ENCODE measurements around the gene PACSIN1.

PACSIN1 gene, protein sequence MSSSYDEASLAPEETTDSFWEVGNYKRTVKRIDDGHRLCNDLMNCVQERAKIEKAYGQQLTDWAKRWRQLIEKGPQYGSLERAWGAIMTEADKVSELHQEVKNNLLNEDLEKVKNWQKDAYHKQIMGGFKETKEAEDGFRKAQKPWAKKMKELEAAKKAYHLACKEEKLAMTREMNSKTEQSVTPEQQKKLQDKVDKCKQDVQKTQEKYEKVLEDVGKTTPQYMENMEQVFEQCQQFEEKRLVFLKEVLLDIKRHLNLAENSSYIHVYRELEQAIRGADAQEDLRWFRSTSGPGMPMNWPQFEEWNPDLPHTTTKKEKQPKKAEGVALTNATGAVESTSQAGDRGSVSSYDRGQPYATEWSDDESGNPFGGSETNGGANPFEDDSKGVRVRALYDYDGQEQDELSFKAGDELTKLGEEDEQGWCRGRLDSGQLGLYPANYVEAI

DNA sequence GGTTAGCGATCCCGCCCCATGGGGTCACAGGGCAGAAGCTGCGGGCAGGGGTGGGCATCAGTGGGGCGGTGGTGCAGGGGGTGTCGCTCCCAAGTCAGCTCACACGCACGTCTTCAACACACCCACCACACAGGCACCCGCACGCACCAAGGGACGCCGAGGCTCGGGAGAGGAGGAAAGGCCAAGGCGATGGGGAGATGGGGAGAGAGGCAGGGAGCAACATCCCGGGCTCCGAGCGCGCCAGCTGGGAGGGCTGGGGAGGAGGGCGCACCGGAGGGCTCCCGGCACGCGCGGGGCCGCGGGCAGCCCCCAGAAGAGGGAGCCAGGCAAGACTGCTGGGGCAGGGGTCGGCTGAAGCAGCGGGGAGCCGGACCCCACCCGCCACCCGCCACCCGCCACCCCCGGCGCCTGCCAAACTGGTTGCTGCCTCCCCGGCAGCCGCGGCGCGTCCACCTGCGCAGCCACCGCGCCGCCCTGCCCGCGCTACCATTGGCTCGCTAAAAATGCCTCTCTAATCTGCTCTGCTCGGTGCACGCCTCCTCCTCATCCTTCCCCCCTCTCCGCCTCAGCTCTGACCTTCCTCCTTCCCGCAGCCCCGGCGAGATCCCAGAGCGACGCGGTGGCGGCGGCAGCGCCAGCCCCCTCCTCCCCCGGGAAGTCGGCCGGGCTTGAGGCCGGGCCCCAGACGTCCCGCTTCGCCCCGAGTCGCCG lies at the start of gene PACSIN1:
TSS of gene PACSIN1 (plus strand) at position 546 of the 711 bp plus-strand sequence. CDS start 60,230 bp downstream, outside the sequence.
- DNase-seq (ENCODE audit: low spot score), result peak; percentile 87

DNA sequence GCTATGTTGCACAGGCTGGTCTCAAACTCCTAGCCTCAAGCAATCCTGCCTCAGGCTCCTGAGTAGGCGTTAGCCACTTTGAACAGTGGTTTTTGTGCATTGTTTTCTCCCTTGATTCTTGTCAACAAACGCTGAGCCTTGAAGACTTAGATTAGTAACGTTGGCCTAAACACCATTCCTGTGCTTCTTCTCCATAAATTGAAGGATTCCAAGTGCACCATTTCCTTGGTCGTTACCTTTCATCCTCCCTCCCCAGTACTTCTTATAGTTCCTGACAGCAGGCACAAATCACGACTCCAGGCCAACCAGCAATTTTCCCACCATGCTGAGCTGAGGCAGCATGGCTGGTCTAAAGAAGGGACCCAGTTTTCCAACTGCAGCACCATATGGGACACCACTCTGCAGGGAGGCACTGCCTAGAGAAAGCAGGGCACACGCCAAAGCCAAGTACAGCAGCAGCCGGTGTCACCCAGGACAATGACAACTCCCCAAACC lies 49.0 kb upstream of the PACSIN1 start:
- peak; percentile 77 for DNase-seq (ENCODE audit: low spot score)

DNA sequence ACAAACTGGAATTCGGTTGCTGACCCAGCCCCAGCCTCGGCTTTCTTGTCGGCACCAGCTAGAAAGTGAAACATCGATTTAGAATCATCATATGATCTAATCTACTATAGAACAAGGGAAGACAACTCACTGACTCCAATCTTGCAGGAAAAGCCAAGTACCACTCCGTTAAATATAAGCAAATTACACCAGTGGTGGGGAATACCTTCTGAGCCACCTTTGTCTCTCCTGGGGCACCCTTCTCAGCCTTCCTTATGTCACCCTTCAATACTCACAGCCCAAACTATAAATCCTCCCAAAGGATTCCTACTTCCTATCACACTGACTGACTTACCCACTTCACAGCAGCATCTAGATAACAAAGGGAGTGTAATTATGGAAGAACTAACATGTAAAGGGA lies 47.5 kb upstream of the PACSIN1 start:
- DNase-seq (ENCODE audit: low spot score), result peak; percentile 9

DNA sequence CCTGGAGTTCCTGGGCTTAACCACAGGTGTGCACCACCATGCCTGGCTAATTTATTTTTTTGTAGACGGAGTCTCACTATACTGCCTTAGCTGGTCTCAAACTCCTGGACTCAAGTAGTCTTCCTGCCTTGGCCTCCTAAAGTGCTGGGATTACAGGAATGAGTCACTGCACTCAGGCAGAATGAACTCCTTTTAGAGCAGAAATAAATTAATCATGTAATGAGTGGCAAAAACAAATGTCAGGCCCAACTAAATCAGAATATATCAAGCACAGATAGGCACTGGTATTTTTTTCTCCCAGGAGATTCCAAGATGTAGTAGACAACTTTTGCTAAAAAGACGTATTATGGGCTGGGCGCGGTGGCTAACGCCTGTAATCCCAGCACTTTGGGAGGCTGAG lies 42.6 kb upstream of the PACSIN1 start:
- DNase-seq (ENCODE audit: low spot score), result no peak

GRCh38 chr6:34424200-34425131 lies 41.4 kb upstream of the PACSIN1 start:
- DNase-seq (ENCODE audit: low spot score), result no peak

DNA sequence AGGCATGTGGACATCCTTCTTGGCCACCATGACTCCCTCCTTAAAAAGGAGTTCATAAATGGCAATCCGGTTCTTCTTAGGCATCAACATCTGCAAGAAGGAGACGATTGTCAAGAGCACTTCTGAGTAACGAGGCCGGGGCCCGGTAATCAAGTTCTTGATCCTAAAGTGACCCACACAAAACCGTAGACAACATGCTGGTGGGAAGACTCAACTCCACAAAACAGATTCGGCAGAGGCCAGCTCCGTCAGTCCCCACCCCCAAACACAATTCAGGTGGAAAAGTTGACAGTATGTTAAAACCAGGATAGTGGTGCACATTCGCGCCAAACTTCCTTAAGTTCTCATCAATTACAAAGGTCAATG lies 40.8 kb upstream of the PACSIN1 start:
- DNase-seq (ENCODE audit: low spot score), result no peak

- peak; percentile 93 for DNase-seq (ENCODE audit: low spot score)
Observed at GRCh38 chr6:34425498-34426410, 40.1 kb upstream of the PACSIN1 start, which contains the start of gene RPS10. Gene RPS10, minus strand, starts transcription at chr6:34426069. Its CDS starts 848 bp downstream, at chr6:34425221.

- DNase-seq (ENCODE audit: low spot score), result no peak
Observed at GRCh38 chr6:34435916-34436315, 30.0 kb upstream of the PACSIN1 start.

GRCh38 chr6:34436803-34437643 lies 28.9 kb upstream of the PACSIN1 start:
- DNase-seq (ENCODE audit: low spot score), result no peak

DNA sequence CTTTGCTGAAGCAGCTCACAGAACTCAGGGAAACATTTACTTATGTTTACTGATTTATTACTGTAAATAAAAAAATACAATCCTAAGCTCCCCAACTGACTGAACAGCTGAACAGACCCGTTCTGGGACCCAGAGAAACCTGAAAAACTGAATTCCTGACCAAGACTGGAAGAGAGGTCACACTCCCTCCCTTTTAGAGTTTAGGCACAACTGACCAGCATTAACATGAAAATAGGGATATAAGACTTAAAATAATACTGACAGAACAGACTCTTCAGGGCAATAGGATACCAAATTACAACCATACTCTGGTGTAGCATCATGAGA lies 28.3 kb upstream of the PACSIN1 start:
- no peak for DNase-seq (ENCODE audit: low spot score)

DNA sequence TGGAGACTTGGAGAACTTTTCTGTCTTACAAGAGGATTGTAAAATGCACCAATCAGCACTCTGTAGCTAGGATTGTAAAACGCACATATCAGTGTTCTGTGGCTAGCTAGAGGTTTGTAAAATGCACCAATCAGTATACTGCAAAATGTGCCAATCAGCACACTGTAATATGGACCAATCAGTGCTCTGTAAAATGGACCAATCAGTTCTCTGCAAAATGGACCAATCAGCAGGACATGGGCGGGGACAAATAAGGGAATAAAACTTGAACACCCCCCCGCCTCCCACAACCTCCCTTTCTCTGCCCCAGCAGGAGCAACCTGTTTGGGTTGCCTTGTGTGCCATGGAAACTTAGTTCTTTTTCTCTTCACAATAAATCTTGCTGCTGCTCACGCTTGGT lies 27.2 kb upstream of the PACSIN1 start:
- no peak for DNase-seq (ENCODE audit: low spot score)

- DNase-seq (ENCODE audit: low spot score), result no peak
Observed at GRCh38 chr6:34439442-34439841, 26.4 kb upstream of the PACSIN1 start.

DNA sequence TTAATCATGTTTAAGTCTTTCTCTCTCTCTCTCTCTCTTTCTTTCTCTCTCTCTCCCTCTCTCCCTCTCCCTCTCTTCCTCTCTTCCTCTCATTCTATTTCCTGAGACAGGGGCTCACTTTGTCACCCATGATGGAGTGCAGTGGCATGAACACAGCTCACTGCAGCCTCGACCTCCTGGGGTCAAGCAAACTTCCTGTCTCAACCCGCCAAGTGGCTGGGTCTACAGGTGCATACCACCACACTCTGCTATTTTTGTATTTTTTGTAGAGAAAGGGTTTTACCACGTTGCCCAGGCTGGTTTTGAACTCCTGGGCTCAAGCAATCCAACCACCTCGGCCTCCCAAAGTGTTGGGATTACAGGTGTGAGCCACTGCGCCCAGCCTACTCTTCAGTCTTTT lies 24.4 kb upstream of the PACSIN1 start:
- no peak for DNase-seq (ENCODE audit: low spot score)

DNA sequence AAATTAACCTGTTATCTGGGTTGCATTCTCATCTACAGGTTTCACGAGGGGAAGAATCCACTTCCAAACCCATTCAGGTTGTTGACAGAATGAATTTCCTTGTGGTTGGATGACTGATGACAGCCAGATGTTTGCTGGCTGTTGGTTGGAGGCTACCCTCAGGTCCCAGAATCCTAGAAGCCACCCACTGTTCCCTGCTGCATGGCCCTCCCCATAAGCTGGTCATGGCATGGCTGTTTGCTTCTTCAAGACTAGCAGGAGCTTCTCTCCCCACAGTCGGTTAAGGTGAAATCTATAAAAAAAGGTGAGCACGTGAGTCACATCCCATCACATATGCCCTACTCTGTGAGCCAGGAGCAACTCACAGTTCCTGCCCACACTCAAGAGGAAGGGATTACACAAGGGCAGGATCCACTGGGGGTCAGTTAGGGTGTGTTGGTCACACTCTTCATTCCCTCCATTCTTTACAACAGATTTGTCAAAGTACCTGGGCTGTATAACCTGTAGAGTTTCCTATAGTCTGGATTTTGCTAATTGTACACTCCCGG lies 20.5 kb upstream of the PACSIN1 start:
- DNase-seq (ENCODE audit: low spot score), result no peak

DNA sequence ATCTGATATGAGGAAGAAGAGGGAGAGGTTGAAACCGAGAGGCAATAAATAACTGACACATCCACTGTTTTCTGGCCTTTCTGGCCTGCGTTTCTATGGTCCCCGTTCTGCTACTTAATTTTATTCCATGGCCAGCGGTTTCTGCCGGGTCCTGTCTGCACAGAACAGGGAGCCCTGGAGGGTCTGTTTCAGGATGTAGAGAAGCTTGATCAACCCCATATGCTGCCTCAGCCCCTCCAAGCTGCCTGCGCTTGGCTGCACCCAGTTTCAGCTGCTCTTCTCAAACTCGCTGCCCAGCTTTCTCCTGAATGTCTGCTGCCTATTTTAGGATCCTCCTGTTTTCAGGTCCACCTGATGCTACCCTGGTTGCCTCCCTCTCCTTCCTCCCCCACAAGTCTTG lies 18.5 kb upstream of the PACSIN1 start:
- DNase-seq (ENCODE audit: low spot score), result no peak

GRCh38 chr6:34447910-34448309 lies 18.0 kb upstream of the PACSIN1 start:
- peak; percentile 95 for DNase-seq (ENCODE audit: low spot score)

DNA sequence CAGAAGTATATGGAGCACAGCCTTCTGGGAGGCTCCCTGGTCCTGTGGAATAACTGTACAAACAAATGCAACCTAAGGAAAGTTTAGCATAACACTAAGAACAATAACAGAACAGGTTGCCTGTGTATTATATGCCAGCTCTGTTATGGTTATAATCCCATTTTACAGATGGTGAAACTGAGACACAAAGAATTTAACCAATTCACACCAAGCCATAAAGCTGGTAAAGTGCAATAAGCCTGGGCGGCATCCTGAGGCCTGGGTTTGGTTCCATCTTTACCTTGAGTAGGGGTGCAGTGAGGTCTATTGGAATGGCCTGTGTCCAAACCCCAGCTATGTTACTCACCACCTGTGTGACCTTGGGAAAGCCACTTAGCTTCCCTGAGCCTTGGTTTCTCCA lies 14.7 kb upstream of the PACSIN1 start:
- no peak for DNase-seq (ENCODE audit: low spot score)

DNA sequence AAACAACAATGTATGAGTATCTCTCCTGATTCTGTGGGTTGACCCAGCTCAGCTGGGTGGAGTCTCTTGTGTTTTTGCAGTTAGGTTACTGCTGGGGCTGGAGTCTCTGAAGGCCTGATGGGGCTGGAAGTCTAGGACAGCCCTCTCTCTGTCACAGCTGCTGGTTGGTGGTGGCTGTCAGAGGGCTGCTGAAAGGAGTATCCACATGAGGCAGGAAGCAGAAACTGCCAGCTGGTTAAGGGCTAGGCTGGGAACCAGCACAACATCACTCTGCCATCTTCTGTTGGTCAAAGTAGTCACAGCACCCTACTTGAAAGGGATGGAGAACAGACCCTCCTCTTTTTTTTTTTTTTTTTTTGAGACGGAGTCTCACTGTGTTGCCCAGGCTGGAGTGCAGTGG lies 10.0 kb upstream of the PACSIN1 start:
- DNase-seq (ENCODE audit: low spot score), result no peak

- no peak for DNase-seq (ENCODE audit: low spot score)
Observed at GRCh38 chr6:34457382-34457741, 8.5 kb upstream of the PACSIN1 start.

All from cerebellar cortex (tissue), 1 donor.